ENCODE measurements around the gene GIT1. TPM values are rescaled to one million over a fixed set of nuclear protein-coding genes. Genes with fewer than 3 reads are reported as not detected.

GIT1 gene
- total and polyA plus RNA-seq, 2 of the 13 experiments (the other 11 are each of a cell fraction or from before 2014, with no cell fraction given) = 14.2 to 30.8 TPM

- TF ChIP-seq ZHX1 (CRISPR knock-in tag; IDR thresholded peaks at IDR 0.05; ENCODE audit: low read depth) (no peak), E2F1 (CRISPR knock-in tag; IDR thresholded peaks at IDR 0.05) (peak; percentile 16; the same call in 1 of the 2 replicates), SRF (IDR thresholded peaks at IDR 0.05; ENCODE audit: low read depth, low read length) (no peak), ZNF275 (CRISPR knock-in tag; IDR thresholded peaks at IDR 0.05; ENCODE audit: borderline replicate concordance) (0 out of 2 replicates have a peak, but pooled peaks have one; percentile 15), PHF5A (CRISPR knock-in tag; IDR thresholded peaks at IDR 0.05; ENCODE audit: low read depth, unreplicated experiment) (no peak), TEF (CRISPR knock-in tag; IDR thresholded peaks at IDR 0.05) (no peak), ERF (CRISPR knock-in tag; IDR thresholded peaks at IDR 0.05) (peak; percentile 43), RBAK (CRISPR knock-in tag; IDR thresholded peaks at IDR 0.05) (peak; percentile 4; the same call in 1 of the 2 replicates), ZNF17 (CRISPR knock-in tag; IDR thresholded peaks at IDR 0.05) (no peak), ZBTB10 (CRISPR knock-in tag; IDR thresholded peaks at IDR 0.05; ENCODE audit: borderline replicate concordance) (0 out of 2 replicates have a peak, but pooled peaks have one; percentile 50), GATAD1 (CRISPR knock-in tag; IDR thresholded peaks at IDR 0.05) (no peak), GRHL1 (CRISPR knock-in tag; conservative IDR thresholded peaks at IDR 0.05) (no peak), PAX8 (CRISPR knock-in tag; IDR thresholded peaks at IDR 0.05; ENCODE audit: borderline replicate concordance) (0 out of 2 replicates have a peak, but pooled peaks have one; percentile 33)
Measured at GRCh38 chr17:29591146-29591736, 1.8 kb upstream of the GIT1 start (continued).
